ENCODE results near the gene ABR.
"Not testable (repeated sequence)": the region's sequence is repeated elsewhere in the genome, so short reads cannot be mapped to it uniquely, and the experiment has no call there.

Gene ABR

DNA sequence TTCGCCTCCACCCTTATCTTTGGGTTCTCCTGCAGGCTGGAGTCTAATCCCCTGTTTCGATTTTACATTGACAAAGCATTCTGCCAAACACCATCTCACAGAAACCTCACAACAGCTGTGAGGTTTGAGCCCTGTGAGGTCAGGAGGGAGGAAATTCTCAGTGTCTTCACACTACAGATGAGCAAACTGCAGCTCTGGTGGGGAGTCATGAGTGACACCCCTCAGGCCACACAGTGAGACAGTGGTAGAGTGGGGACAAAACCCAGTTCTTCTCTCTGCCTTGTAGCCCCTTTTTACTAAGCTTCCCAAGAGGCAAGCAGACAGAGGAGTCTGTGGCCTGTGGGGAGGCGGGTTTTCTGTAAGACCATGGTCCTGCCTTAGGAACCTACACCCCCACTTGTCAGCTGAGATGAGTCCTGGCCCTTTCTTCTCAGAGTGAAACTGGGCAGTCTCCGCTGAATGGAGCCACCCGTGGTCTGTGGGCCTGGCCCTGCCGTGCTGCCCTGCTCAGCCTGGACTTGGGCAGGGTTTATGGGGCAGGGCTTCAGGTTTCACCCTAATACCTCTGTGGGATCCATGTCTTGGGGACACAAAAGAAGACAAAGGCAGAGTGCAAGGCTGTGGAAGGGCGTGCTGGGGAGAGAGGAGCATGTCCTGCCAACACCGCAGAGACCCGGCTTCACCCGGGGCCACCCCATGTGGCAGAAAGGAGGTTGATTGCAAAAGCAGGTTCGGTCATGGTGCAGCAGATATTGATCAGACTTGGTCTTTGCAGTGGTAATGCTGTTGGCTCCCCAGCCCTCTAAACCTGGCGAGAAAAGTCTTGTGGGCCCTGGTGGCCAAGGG, 59.0 kb downstream of the ABR start:
- no peak for DNase-seq (ENCODE audit: low spot score)

- no peak for DNase-seq (ENCODE audit: low spot score)
Measured at GRCh38 chr17:1119924-1120323, 59.9 kb downstream of the ABR start.

- no peak for DNase-seq (ENCODE audit: low spot score)
Measured at GRCh38 chr17:1116602-1117001, 63.2 kb downstream of the ABR start.

GRCh38 chr17:1112875-1113274, 66.9 kb downstream of the ABR start:
- no peak for DNase-seq (ENCODE audit: low spot score)

DNA sequence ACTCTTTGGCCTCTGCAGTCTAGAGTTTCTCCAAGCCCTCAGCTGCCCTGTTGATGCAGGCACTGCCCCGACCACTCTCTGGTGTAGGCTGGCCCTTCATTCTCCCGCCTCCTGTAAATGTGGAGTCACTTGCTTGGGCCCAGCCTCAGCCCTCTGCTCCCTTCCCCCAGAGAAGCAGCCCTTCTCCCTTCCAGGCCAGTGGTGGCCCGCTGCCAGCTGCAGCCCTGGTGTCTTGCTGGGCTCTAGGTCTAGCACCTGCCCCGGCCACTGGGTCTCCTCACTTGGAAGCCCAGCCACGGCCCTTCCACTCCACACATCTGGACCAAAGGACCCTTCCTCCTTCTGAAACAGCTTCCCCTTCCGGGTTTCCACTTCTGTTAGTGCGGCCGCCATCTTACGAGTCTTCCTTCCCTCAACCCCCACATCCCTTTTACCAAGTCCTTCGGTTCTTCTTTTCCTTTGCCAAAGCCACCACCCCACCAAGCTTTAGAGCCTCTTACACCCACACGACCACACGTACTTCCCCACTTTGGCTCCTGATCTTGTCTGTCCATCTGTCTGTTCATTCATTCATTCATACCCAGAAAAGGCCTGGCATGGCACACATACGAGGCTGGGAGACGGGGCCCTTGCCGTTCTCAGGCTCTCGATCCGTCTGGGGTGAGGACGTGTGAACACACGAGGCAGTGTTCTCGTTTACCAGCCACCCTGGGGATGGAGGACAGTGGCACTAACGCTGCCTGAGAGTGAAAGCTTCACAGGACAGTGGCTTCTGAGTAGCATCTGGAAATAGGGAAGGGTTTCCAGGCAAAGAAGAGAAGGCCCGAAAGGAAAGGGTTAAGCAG, 68.0 kb downstream of the ABR start:
- peak; percentile 66 for DNase-seq (ENCODE audit: low spot score)

GRCh38 chr17:1110862-1111598, 68.8 kb downstream of the ABR start:
- DNase-seq (ENCODE audit: low spot score): peak; percentile 48

GRCh38 chr17:1110541-1110861, 69.3 kb downstream of the ABR start:
- no peak for DNase-seq (ENCODE audit: low spot score)

DNA sequence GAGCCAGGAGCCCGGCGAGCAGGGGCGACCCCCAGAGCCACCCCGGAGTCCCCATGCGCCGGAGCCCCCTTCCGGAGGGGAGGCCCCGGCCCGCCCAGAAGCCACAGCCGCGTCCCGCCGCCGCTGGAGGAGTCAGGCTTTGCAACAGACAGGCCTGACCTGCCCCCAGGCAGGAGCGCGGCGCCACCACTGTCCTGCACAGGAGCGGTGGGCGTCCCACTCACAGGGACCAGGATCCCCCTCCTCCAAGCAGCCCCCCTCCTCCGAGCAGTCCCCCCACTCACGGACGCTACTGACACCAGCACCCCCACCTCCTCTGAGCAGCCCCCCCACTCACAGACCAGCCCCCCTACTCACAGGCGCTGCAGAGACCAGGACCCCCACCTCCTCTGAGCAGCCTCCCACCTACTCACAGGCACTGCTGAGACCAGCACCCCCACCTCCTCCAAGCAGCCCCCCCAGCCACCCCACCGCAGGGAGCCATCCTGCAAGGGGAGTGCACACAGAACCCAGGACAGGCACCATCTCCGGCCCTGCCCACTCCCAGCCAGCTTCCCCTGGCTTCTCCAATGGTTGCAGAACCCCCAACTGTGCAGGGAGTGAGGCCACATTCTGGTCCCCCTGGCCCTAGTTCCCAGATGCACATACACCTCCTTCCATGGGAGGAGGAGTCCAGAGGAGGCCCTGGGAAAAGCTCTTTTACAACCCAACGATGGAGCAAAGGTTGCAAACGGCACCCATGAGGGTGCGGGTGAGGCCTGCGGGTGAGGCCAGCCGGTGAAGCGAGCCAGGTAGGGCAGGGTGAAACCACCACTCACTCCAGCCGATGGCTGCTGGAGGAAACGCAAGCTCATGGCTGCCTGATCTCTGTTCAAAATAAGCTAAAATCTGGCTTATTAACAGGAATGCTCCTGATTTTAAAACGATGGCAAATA, 69.9 kb downstream of the ABR start:
- no peak for DNase-seq (ENCODE audit: low spot score)

DNA sequence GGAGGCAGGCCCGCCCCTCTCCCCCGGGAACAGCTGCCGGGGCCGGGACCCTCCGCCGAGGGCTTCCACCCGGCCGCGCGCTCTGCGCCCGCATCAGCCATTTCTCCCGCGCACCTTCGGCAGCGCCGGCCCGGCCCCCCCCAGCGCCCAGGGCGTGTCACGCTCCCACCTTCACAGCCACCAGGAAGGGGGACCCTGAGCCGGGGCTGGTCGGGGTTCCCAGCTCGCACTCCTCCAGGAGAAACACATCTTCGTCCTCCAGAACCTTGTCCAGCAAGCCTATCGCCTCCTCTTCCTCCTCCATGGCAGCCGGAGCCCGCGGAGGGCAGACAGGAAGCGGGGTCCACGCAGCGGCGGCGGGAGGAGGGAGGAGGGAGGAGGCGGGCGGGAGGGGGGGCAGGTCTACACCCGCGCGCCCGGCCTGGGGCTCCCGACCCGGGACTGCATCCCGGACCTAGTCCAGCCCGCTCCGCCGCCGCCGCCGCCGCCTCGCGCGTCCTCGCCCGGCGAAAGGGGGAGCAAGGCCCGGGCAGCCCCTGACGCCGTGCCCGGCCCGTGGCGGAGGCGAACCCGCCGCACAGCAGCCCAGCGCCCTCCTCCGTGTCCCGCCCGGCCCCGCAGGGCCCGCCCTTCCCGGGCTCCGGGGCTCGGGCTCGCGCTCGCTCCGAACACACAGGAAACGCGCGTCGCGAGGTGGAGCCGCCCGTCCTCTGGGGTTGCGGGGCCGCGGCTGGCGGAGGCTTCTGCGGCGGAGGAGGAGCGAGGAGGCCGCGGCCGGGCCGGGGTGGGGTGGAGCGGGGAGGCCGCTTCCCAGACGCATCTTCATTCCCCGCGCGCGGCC, 70.8 kb downstream of the ABR start:
- DNase-seq (ENCODE audit: low spot score): no peak

DNA sequence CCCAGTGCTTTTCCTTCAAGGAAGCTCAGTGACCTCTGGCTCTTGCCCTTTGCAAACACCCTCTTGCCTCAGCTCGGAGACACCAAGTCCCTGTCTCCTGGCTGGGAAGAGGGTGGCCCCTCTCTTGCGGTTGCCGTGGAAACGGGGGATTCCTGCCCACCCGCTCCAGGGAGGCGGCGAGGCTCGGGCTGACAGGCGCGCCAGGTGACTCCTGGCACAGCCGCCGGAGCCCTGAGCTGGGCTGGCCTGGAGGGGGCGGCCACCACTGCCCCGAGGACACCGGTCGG, 71.4 kb downstream of the ABR start:
- no peak for DNase-seq (ENCODE audit: low spot score)

DNA sequence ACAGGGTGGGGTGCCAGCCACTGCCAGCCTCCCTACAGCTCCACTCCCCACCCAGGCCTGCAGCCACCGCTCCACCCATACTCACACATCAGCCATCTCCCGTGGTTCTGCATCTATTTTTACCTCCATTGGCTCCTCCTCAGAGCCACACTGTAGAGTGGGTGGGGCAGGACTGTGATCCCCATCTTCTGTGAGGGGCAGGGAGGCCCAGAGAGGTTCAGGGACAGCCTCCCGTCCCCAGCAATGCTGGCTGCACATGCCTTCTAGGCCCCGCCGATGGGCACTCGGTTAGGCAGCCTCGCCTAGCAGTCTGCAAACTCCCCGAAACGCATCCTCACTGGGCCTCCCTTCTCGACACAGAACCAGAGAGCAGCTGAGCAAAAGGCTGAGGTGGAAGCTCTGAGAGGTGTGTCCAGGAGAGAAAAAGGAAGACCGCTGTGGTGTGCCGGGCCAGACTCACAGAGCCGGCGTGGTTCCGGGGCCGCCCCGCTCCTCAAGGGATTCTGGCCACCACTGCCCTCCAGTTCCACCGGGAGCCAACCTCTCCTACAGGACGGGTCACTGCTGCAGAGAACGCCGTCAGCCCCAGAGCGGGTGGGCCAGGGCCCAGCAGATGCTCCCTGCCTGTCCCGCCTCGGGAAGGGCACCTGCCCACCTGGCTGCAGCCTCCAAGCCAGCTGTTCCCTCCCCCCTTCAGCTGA, 71.9 kb downstream of the ABR start:
- no peak for DNase-seq (ENCODE audit: low spot score)

GRCh38 chr17:1107083-1107776, 72.6 kb downstream of the ABR start:
- no peak for DNase-seq (ENCODE audit: low spot score)

DNA sequence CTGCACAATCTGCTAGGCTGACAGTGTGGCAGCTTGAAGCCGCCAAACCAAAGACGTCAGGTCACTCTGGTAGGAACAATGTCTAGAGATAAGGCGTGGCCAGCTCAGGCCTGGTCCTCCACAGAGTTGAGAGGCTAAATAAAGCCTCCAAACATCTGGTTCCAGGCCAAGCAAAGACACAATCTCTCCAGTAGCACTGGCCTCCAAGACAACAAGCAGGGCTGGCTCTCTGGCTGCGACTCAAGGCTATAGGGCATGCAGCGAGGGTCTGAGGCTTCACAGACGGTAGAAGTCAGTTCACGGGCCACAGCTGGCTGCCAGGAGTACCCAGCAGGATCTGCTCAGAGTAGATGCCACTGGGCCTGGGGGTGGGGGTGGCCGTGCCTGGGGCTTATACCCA, 75.6 kb downstream of the ABR start:
- no peak for DNase-seq (ENCODE audit: low spot score)

- DNase-seq (ENCODE audit: low spot score): no peak
Measured at GRCh38 chr17:1100382-1100781, 79.4 kb downstream of the ABR start.

- no peak for DNase-seq (ENCODE audit: low spot score)
Measured at GRCh38 chr17:1099242-1099641, 80.5 kb downstream of the ABR start.

DNA sequence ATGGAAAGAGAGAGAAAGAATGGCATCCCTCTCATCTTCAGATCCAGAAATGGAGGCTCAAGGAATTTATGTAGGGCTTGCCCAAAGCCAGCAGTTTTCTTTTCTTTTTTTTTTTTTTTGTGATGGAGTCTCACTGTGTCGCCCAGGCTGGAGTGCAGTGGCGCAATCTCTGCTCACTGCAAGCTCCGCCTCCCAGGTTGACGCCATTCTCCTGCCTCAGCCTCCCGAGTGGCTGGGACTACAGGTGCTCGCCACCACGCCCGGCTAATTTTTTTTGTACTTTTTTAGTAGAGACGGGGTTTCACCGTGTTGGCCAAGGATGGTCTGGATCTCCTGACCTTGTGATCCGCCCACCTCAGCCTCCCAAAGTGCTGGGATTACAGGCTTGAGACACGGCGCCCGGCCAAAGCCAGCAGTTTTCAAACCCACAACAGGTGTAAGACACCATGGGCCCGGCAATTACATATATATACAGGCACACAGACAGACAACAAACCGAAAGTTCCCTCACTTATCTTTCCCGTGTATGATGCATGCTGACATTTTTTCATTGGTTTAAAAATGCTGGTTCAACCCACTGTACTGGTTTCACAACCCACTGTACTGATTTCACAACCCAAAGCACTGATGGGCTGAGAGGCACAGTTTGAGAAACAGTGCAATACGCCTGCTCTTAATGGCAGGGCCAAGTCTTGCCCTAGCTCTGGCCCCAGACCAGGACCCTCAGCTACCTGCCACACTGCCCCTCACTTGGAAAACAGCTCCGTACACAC, 81.6 kb downstream of the ABR start:
- not testable (repeated sequence) for DNase-seq (ENCODE audit: low spot score)

DNA sequence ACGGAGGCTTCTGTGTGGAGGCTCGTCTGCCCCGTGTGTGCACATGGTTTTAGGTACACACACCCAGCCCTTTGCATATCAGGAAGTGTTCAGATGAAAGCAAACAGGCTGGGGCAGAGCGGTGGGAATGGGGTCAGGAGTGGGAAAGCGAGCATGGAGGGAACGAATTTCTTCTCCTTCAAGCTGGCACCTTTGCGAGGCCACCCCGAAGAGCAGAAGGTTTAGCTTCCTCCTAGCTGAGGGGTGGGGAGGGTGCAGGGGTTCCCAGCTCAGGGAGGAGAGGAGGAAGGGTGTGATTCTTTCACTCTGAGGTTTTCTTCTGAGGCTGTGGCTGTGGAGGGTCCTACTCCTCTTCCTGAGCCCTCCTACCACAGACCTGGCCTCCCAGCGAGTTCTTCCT, 83.6 kb downstream of the ABR start:
- DNase-seq (ENCODE audit: low spot score): no peak

GRCh38 chr17:1095853-1096173, 84.0 kb downstream of the ABR start:
- DNase-seq (ENCODE audit: low spot score): no peak
